ENCODE results near the gene MEGF6.

GRCh38 chr1:3556336-3556735 lies 55.0 kb downstream of the MEGF6 start:
- TF ChIP-seq CTCF (IDR thresholded peaks at IDR 0.05) (no peak), POLR2A (IDR thresholded peaks at IDR 0.05) (no peak)

Data from right lobe of liver (tissue), 4 donors.